Astrocyte (in vitro differentiated cells and primary cell): ENCODE results near the gene KCNB1. TPM values are rescaled to one million over a fixed set of nuclear protein-coding genes. Genes with fewer than 3 reads are reported as not detected.
A peak's percentile ranks its signal among the peaks of the same experiment; 100 is the strongest.

Source experiments
- DNase-seq: peaks from one replicate; pipeline ENCODE4 v3.0.0-alpha.2; 2010; ENCODE audit warnings: low read depth
- FAIRE-seq: peaks from 2 replicates; lab custom pipeline; 2011; peaks lifted over from hg19 to GRCh38; lab: Jason Lieb, UNC
- H2AFZ ChIP-seq: 2 replicates; pipeline ENCODE4 v1.6.0; 2012; ENCODE audit warnings: low read depth, low read length, inconsistent platforms
- H3K27ac ChIP-seq: 2 replicates; pipeline ENCODE4 v1.5.1; 2011; ENCODE audit warnings: low read depth, low read length, inconsistent platforms
- H3K27me3 ChIP-seq: 2 replicates; pipeline ENCODE4 v1.6.0; 2011; ENCODE audit warnings: low read length, inconsistent platforms; ENCODE audit not compliant: insufficient read depth
- H3K36me3 ChIP-seq: 2 replicates; pipeline ENCODE4 v1.5.1; 2011; ENCODE audit warnings: low read length, inconsistent platforms; ENCODE audit not compliant: insufficient read depth
- H3K4me1 ChIP-seq: 2 replicates; pipeline ENCODE4 v1.5.1; 2011; ENCODE audit warnings: low read length, inconsistent platforms; ENCODE audit not compliant: insufficient read depth
- H3K4me2 ChIP-seq: 2 replicates; pipeline ENCODE4 v1.6.0; 2012; ENCODE audit warnings: low read length, inconsistent platforms
- H3K4me3 ChIP-seq: 2 replicates; pipeline ENCODE4 v1.5.1; 2011; ENCODE audit warnings: low read depth, mild to moderate bottlenecking, low read length, inconsistent platforms; ENCODE audit not compliant: insufficient read depth
- H3K79me2 ChIP-seq: 2 replicates; pipeline ENCODE4 v1.6.0; 2012; ENCODE audit warnings: mild to moderate bottlenecking, low read length, inconsistent platforms; ENCODE audit not compliant: insufficient read depth
- H3K9ac ChIP-seq: 2 replicates; pipeline ENCODE4 v1.6.0; 2012; ENCODE audit warnings: mild to moderate bottlenecking, low read length, inconsistent platforms
- H3K9me3 ChIP-seq: 2 replicates; pipeline ENCODE4 v1.5.1; 2012; ENCODE audit warnings: low read depth, mild to moderate bottlenecking, low read length, inconsistent platforms; ENCODE audit not compliant: insufficient read depth
- H4K20me1 ChIP-seq: 2 replicates; pipeline ENCODE4 v1.6.0; 2012; ENCODE audit warnings: low read length, inconsistent platforms; ENCODE audit not compliant: insufficient read depth
- H3K27ac Mint-ChIP-seq: one replicate; pipeline ENCODE4 v1.8.0; 2021; ENCODE audit warnings: mild to moderate bottlenecking, mixed read lengths; ENCODE audit not compliant: unreplicated experiment
- H3K27me3 Mint-ChIP-seq: one replicate; pipeline ENCODE4 v1.8.0; 2021; ENCODE audit warnings: low read depth, mixed read lengths; ENCODE audit not compliant: unreplicated experiment
- H3K36me3 Mint-ChIP-seq: one replicate; pipeline ENCODE4 v1.8.0; 2021; ENCODE audit warnings: low read depth, mixed read lengths; ENCODE audit not compliant: unreplicated experiment
- H3K4me1 Mint-ChIP-seq: one replicate; pipeline ENCODE4 v1.8.0; 2021; ENCODE audit warnings: low read depth, mixed read lengths; ENCODE audit not compliant: unreplicated experiment
- H3K4me3 Mint-ChIP-seq: one replicate; pipeline ENCODE4 v1.8.0; 2021; ENCODE audit warnings: mild to moderate bottlenecking, moderate library complexity, mixed read lengths; ENCODE audit not compliant: unreplicated experiment
- H3K9me3 Mint-ChIP-seq: one replicate; pipeline ENCODE4 v1.8.0; 2021; ENCODE audit warnings: mild to moderate bottlenecking, mixed read lengths; ENCODE audit not compliant: unreplicated experiment
- EZH2 ChIP-seq: IDR thresholded peaks from 2 replicates; pipeline ENCODE4 v1.6.1; 2012; ENCODE audit warnings: mild to moderate bottlenecking, low read length, inconsistent platforms; ENCODE audit not compliant: insufficient read depth
- total RNA-seq: library from RNA; stranded (reverse); gene quantifications from 2 replicates; pipeline ENCODE4 v1.2.1, GENCODE V29; 2021
- TF ChIP-seq, protein P1 (sequence below): IDR thresholded peaks from 2 replicates; pipeline ENCODE4 v1.5.1; 2011; ENCODE audit warnings: low read depth, mild to moderate bottlenecking, inconsistent platforms, low read length, moderate library complexity; ENCODE audit not compliant: insufficient read depth

KCNB1 gene
- total RNA-seq, 1 donor from 2014 or later: 0.48 TPM

DNA sequence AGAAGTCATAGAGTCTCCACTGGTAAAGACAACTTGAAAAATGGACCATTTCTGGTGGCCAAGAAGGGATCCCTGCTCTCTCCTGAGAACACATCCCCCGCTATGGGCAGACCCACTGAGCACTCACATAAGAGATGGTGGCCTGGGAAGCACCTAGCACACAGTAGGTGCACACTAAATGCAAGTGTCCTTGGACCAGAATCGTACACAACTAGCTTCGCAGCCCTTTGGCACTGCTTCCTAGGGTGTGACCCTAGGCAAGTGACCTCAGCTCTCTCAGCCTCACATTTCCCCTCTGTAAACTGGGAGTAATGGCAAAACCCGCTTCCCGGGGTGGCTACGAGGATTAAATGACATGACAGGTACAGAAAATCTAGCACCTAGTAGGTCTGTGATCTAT, 35.1 kb downstream of the KCNB1 start:
- no peak for TF ChIP-seq EZH2
- TF ChIP-seq, protein P1, sequence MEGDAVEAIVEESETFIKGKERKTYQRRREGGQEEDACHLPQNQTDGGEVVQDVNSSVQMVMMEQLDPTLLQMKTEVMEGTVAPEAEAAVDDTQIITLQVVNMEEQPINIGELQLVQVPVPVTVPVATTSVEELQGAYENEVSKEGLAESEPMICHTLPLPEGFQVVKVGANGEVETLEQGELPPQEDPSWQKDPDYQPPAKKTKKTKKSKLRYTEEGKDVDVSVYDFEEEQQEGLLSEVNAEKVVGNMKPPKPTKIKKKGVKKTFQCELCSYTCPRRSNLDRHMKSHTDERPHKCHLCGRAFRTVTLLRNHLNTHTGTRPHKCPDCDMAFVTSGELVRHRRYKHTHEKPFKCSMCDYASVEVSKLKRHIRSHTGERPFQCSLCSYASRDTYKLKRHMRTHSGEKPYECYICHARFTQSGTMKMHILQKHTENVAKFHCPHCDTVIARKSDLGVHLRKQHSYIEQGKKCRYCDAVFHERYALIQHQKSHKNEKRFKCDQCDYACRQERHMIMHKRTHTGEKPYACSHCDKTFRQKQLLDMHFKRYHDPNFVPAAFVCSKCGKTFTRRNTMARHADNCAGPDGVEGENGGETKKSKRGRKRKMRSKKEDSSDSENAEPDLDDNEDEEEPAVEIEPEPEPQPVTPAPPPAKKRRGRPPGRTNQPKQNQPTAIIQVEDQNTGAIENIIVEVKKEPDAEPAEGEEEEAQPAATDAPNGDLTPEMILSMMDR: no peak
- DNase-seq (no peak), FAIRE-seq (no peak)
- peaks cover 12% of the 10 kb centered on the region for H3K9me3 Mint-ChIP-seq
- Histone ChIP-seq H3K36me3 (no peaks in the 10 kb centered on the region), H3K27me3 (peaks cover 27% of the 10 kb centered on the region), H3K4me3 (no peak overlapping the region), H3K4me1 (no peaks in the 10 kb centered on the region), H3K4me2 (no peak overlapping the region), H3K79me2 (no peaks in the 10 kb centered on the region), H3K9ac (no peak overlapping the region), H2AFZ (no peak overlapping the region), H3K9me3 (no peaks in the 10 kb centered on the region), H4K20me1 (no peaks in the 10 kb centered on the region), H3K27ac (no peak overlapping the region)
- peaks cover 10% of the 10 kb centered on the region for H3K4me1 Mint-ChIP-seq
- no peak overlapping the region for H3K4me3 Mint-ChIP-seq
- no peak overlapping the region for H3K27ac Mint-ChIP-seq
- peaks cover 3% of the 10 kb centered on the region for H3K36me3 Mint-ChIP-seq
- H3K27me3 Mint-ChIP-seq: peaks cover 9% of the 10 kb centered on the region

DNA sequence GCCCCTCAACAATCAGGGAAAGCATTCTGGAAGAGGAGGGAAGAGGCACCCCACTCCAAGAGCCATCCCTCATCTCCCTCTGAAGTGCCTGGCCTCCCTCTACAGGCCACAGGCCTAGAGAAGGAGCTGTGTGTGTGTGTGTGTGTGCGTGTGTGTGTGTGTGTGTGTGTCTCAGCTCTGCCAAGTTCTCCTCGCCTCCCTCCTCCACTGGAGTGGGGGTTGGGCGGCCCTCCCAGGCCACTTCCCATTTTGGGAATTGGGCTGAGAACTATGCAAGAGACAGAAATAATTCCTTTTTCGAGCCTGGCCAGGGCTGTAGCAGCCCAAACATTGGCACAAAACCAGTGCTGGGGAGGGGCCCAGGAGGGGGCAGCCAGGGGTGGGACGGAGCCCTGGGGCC, 35.7 kb downstream of the KCNB1 start:
- no peak for FAIRE-seq
- peaks cover 12% of the 10 kb centered on the region for H3K9me3 Mint-ChIP-seq
- peaks cover 10% of the 10 kb centered on the region for H3K4me1 Mint-ChIP-seq
- no peaks in the 10 kb centered on the region for H4K20me1 ChIP-seq
- no peak overlapping the region for H3K27ac Mint-ChIP-seq
- H3K27me3 Mint-ChIP-seq: peaks cover 10% of the 10 kb centered on the region
- no peak overlapping the region for H3K4me3 Mint-ChIP-seq
- peak; percentile 29 for DNase-seq
- no peak overlapping the region for H3K9ac ChIP-seq
- no peaks in the 10 kb centered on the region for H3K4me1 ChIP-seq
- H3K4me3 ChIP-seq: no peak overlapping the region
- H3K9me3 ChIP-seq: no peaks in the 10 kb centered on the region
- peaks cover 27% of the 10 kb centered on the region for H3K27me3 ChIP-seq
- no peak overlapping the region for H2AFZ ChIP-seq
- H3K4me2 ChIP-seq: no peak overlapping the region
- no peak for TF ChIP-seq EZH2
- TF ChIP-seq, protein P1: no peak
- H3K36me3 Mint-ChIP-seq: peaks cover 3% of the 10 kb centered on the region
- no peaks in the 10 kb centered on the region for H3K79me2 ChIP-seq
- H3K27ac ChIP-seq: no peak overlapping the region
- no peaks in the 10 kb centered on the region for H3K36me3 ChIP-seq

DNA sequence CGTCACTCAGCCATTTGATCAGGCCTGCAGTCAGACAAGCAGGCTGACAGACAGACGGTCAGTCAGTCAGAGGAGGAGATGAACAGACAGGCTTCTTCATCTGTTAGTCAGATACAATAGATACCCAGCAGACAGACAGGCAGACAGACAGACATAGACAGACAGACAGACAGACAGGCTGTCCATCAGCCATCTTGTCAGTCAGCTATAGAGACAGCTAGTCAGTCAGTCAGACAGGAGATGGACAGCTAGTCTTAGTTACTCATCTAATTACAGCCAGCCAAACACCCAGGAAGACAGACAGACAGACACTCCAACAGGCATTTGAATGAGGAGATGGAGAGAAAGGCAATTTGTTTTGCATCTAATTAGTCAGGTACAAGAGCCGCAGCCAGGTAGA, 36.4 kb downstream of the KCNB1 start:
- no peaks in the 10 kb centered on the region for H4K20me1 ChIP-seq
- DNase-seq (no peak), FAIRE-seq (no peak)
- H3K9me3 Mint-ChIP-seq: peaks cover 12% of the 10 kb centered on the region
- no peaks in the 10 kb centered on the region for H3K9me3 ChIP-seq
- H3K27ac Mint-ChIP-seq: no peak overlapping the region
- H3K79me2 ChIP-seq: no peaks in the 10 kb centered on the region
- no peak overlapping the region for H3K4me2 ChIP-seq
- H3K4me3 Mint-ChIP-seq: no peak overlapping the region
- H2AFZ ChIP-seq: no peak overlapping the region
- no peak overlapping the region for H3K4me3 ChIP-seq
- peaks cover 29% of the 10 kb centered on the region for H3K27me3 ChIP-seq
- H3K9ac ChIP-seq: no peak overlapping the region
- H3K27ac ChIP-seq: no peak overlapping the region
- no peaks in the 10 kb centered on the region for H3K4me1 ChIP-seq
- H3K4me1 Mint-ChIP-seq: peaks cover 10% of the 10 kb centered on the region
- peaks cover 3% of the 10 kb centered on the region for H3K36me3 Mint-ChIP-seq
- H3K27me3 Mint-ChIP-seq: peaks cover 9% of the 10 kb centered on the region
- TF ChIP-seq EZH2: no peak
- TF ChIP-seq, protein P1: no peak
- H3K36me3 ChIP-seq: no peaks in the 10 kb centered on the region
